ENCODE data around the gene USP2.

- TF ChIP-seq CTCF (IDR thresholded peaks at IDR 0.05) (no peak), POLR2A (IDR thresholded peaks at IDR 0.05) (no peak)
Measured at GRCh38 chr11:119388103-119388502, 6.6 kb upstream of the USP2 start.
